Endothelial cell of umbilical vein (primary cell): ENCODE results near the gene SYNGR4.

ENCODE experiments used
- CTCF ChIP-seq, 2 donors: IDR thresholded peaks; 1 replicate in 1 of 2; 2 replicates in 1 of 2; pipeline ENCODE4 v1.5.1; 2011; ENCODE audit warnings: low read length in 2 of 2, mild to moderate bottlenecking in 2 of 2, moderate library complexity in 2 of 2, control low read depth in 1 of 2, inconsistent platforms in 1 of 2, low read depth in 1 of 2; ENCODE audit not compliant: insufficient read depth in 1 of 2; ENCODE audit errors: extremely low read depth in 1 of 2
- POLR2A ChIP-seq: IDR thresholded peaks from 2 replicates; pipeline ENCODE4 v1.6.1; 2012; ENCODE audit warnings: low read depth, mild to moderate bottlenecking, control low read depth, low read length
- POLR2AphosphoS5 ChIP-seq: IDR thresholded peaks from 2 replicates; pipeline ENCODE4 v1.6.1; 2012; ENCODE audit warnings: low read depth, mild to moderate bottlenecking, control low read depth, low read length, moderate library complexity; ENCODE audit not compliant: insufficient read depth

GRCh38 chr19:48394331-48395169 is 30.4 kb downstream of the SYNGR4 start:
- TF ChIP-seq POLR2AphosphoS5 (no peak), CTCF (IDR thresholded peaks at IDR 0.05; ENCODE audit: extremely low read depth in 1 of 2, insufficient read depth in 1 of 2, low read depth in 1 of 2, low read length in 2 of 2) (no peak), POLR2A (no peak)
